ENCODE data around the gene KCMF1. TPM values are rescaled to one million over a fixed set of nuclear protein-coding genes. Genes with fewer than 3 reads are reported as not detected.

KCMF1 gene
- polyA plus RNA-seq, 2 of the 4 experiments (the other 2 are of a cell fraction), result 77.8 to 221 TPM

- no peak for TF ChIP-seq KDM1A (IDR thresholded peaks at IDR 0.05; ENCODE audit: low read depth)
- TF ChIP-seq HDAC2 (IDR thresholded peaks at IDR 0.05), result no peak
- no peak for TF ChIP-seq ATOH8 (CRISPR knock-in tag; IDR thresholded peaks at IDR 0.05; ENCODE audit: low read depth)
- no peak for TF ChIP-seq ELK1 (IDR thresholded peaks at IDR 0.05; ENCODE audit: low read depth, low read length)
- TF ChIP-seq POLR2A (IDR thresholded peaks at IDR 0.05; ENCODE audit: low read length), result no peak
- TF ChIP-seq RNF2 (IDR thresholded peaks at IDR 0.05; ENCODE audit: borderline replicate concordance, low read depth), result no peak
These were observed 78.3 kb downstream of the KCMF1 start (continued) for GRCh38 chr2:85049236-85049635.

- Histone ChIP-seq H3K4me2 (peak overlapping the region; percentile 62), H3K4me1 (peaks cover 27% of the 10 kb centered on the region), H3K27ac (peak overlapping the region; percentile 44 to 53; a peak in 5 of 6 replicates), H3K9me3 (no peaks in the 10 kb centered on the region), H3K4me3 (no peak overlapping the region)
- peak; percentile 73 for FAIRE-seq
- WGBS (ENCODE audit: missing lambda C conversion rate), result 3% methylated on average over 6 of the region's 6 CpGs
- peak; percentile 60 to 83 for DNase-seq (ENCODE audit: low read depth in 1 of 2, low spot score in 1 of 2)
- ATAC-seq, result peak; percentile 81 to 88
- no peak for TF ChIP-seq FOSL2 (IDR thresholded peaks at IDR 0.05)
- peak; percentile 42; the same call in 1 of the 2 replicates for TF ChIP-seq FOSL2 (CRISPR knock-in tag; IDR thresholded peaks at IDR 0.05)
- no peak for TF ChIP-seq CHD4 (IDR thresholded peaks at IDR 0.05; ENCODE audit: borderline replicate concordance)
- CTCF ChIA-PET, result interaction anchor here (1.0 to 18.0 kb wide), 7 partner anchors 9 to 246 kb away, joined by 3 to 376 read pairs (median 7); no protein-coding TSS in a partner anchor
- POLR2A ChIA-PET, result interaction anchor here (0.5 to 1.2 kb wide), 2 partner anchors 24 to 274 kb away, joined by 3 to 5 read pairs; partner anchors contain the start of gene TGOLN2
These were observed 82.8 kb downstream of the KCMF1 start for GRCh38 chr2:85053802-85054201.

GRCh38 chr2:85057226-85057962, 86.4 kb downstream of the KCMF1 start:
- DNase-seq (ENCODE audit: low read depth in 1 of 2, low spot score in 1 of 2), result no peak
- CTCF ChIA-PET, result interaction anchor here (0.9 to 18.0 kb wide), 6 partner anchors 9 to 243 kb away, joined by 3 to 376 read pairs (median 48); partner anchors contain the start of gene TCF7L1
- POLR2A ChIA-PET, result interaction anchor here (0.5 to 0.9 kb wide), 3 partner anchors 10 to 240 kb away, joined by 3 to 4 read pairs (median 3); partner anchors contain the start of gene KCMF1
- FAIRE-seq, result no peak
- 88% methylated on average over 15 of the region's 15 CpGs for WGBS (ENCODE audit: missing lambda C conversion rate)
- no peak overlapping the region for H3K4me3 ChIP-seq
- peak; percentile 25; a peak in 4 of 6 replicates for ATAC-seq
- no peak overlapping the region for H3K27ac ChIP-seq
- no peaks in the 10 kb centered on the region for H3K9me3 ChIP-seq
- TF ChIP-seq ZFP36 (IDR thresholded peaks at IDR 0.05; ENCODE audit: borderline replicate concordance, partially characterized antibody), result no peak
- no peak for TF ChIP-seq BCL3 (IDR thresholded peaks at IDR 0.05)
- no peak for TF ChIP-seq CBX2 (IDR thresholded peaks at IDR 0.05; ENCODE audit: borderline replicate concordance, low read depth)
- no peak for TF ChIP-seq TP53 (CRISPR knock-in tag; IDR thresholded peaks at IDR 0.05)
- no peak for TF ChIP-seq ZC3H11A (IDR thresholded peaks at IDR 0.05)
- TF ChIP-seq ATOH8 (CRISPR knock-in tag; IDR thresholded peaks at IDR 0.05; ENCODE audit: low read depth), result no peak
- no peak for TF ChIP-seq MAZ (IDR thresholded peaks at IDR 0.05; ENCODE audit: borderline replicate concordance, low read depth, low read length)
- no peak for TF ChIP-seq HMGXB4 (CRISPR knock-in tag; IDR thresholded peaks at IDR 0.05; ENCODE audit: borderline replicate concordance)
- no peak for TF ChIP-seq BHLHE40 (IDR thresholded peaks at IDR 0.05; ENCODE audit: low read depth, low read length)
- TF ChIP-seq HES2 (IDR thresholded peaks at IDR 0.05), result no peak
- no peak for TF ChIP-seq EP300 (IDR thresholded peaks at IDR 0.05)
- TF ChIP-seq HEYL (CRISPR knock-in tag; IDR thresholded peaks at IDR 0.05), result no peak
- no peak for TF ChIP-seq CBX8 (IDR thresholded peaks at IDR 0.05)
- TF ChIP-seq NFE2L2 (conservative IDR thresholded peaks at IDR 0.05; ENCODE audit: low read length), result no peak
- H3K4me2 ChIP-seq, result no peak overlapping the region
- peaks cover 27% of the 10 kb centered on the region for H3K4me1 ChIP-seq
